ENCODE measurements around the gene KLF16.
A peak's percentile ranks its signal among the peaks of the same experiment; 100 is the strongest.

DNA sequence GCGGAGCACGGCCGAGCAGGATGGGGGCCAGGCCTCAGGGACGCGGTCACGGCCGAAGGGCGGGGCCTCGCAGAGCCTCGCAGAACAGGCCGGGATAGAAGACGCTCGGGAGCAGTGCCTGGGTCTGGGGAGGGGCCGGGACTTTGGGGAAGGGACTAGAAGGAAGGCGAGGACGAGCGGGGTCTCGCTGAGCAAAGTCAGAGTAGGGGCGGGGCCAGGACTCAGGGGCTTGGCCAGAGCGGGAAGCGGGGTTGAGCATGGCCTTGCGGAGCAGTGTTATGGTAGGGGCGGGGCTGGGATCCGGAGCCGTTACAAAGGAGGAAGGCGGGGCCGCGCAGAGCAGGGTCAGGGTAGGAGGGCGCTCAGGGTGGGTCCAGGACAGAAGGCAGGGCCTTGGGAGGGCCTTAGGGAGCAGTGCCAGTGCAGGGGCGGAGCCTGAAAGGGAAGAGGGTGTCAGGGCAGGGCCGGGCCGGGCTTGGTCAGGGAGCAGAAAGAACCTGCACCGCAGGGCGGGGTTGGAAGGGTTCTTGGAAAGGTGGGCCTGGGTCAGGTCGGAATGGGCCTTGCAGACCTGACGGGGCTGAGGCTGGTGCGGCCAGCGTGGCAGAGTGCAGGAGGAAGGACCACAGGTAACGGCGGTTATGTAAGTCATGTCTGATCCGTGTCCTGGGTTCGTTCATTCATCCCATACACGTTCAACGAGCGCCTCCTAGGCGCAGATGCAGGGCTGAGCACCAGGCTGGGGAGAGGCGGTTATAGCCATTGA is 50.8 kb downstream of the KLF16 start:
- TF ChIP-seq, protein P1, sequence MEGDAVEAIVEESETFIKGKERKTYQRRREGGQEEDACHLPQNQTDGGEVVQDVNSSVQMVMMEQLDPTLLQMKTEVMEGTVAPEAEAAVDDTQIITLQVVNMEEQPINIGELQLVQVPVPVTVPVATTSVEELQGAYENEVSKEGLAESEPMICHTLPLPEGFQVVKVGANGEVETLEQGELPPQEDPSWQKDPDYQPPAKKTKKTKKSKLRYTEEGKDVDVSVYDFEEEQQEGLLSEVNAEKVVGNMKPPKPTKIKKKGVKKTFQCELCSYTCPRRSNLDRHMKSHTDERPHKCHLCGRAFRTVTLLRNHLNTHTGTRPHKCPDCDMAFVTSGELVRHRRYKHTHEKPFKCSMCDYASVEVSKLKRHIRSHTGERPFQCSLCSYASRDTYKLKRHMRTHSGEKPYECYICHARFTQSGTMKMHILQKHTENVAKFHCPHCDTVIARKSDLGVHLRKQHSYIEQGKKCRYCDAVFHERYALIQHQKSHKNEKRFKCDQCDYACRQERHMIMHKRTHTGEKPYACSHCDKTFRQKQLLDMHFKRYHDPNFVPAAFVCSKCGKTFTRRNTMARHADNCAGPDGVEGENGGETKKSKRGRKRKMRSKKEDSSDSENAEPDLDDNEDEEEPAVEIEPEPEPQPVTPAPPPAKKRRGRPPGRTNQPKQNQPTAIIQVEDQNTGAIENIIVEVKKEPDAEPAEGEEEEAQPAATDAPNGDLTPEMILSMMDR (IDR thresholded peaks at IDR 0.05): peak; percentile 84
- no peak for TF ChIP-seq ZFX (IDR thresholded peaks at IDR 0.05; ENCODE audit: borderline replicate concordance)
